WTC11 (cell line): ENCODE results near the gene OTUB2. TPM values are rescaled to one million over a fixed set of nuclear protein-coding genes. Genes with fewer than 3 reads are reported as not detected.

ENCODE experiments used
- ATAC-seq: fragments of 200-7000 bp; cut with Tn5 transposase; 2 replicates; pipeline ENCODE4 v1.10.0; 2021; ENCODE audit warnings: mild to moderate bottlenecking, moderate library complexity
- CTCF ChIA-PET: fragments of 300-600 bp; sonication (Branson Sonifier 250); formaldehyde crosslinking; loops from one replicate; lab custom pipeline; 2021; ENCODE audit warnings: antibody characterized with exemption; lab: Charles Lee
- POLR2A ChIA-PET: fragments of 350-600 bp; sonication (Branson Sonifier 250); formaldehyde crosslinking; loops from one replicate; lab custom pipeline; 2021; ENCODE audit warnings: antibody characterized with exemption; lab: Charles Lee
- DNase-seq: peaks from one replicate; pipeline ENCODE4 v3.0.0; 2021; ENCODE audit warnings: low spot score
- H3K27ac Mint-ChIP-seq: 2 replicates; pipeline ENCODE4 v1.8.0; 2021; ENCODE audit warnings: mixed read lengths
- H3K27me3 Mint-ChIP-seq: 2 replicates; pipeline ENCODE4 v1.8.0; 2021; ENCODE audit warnings: low read depth, mild to moderate bottlenecking, moderate library complexity, mixed read lengths
- H3K36me3 Mint-ChIP-seq: 2 replicates; pipeline ENCODE4 v1.8.0; 2021; ENCODE audit warnings: mixed read lengths
- H3K4me1 Mint-ChIP-seq: 2 replicates; pipeline ENCODE4 v1.8.0; 2022; ENCODE audit warnings: mixed read lengths
- H3K4me3 Mint-ChIP-seq: 2 replicates; pipeline ENCODE4 v1.8.0; 2021; ENCODE audit warnings: mild to moderate bottlenecking, moderate library complexity, mixed read lengths
- H3K9me3 Mint-ChIP-seq: 2 replicates; pipeline ENCODE4 v1.8.0; 2021; ENCODE audit warnings: mixed read lengths
- ATF1 ChIP-seq: sonication (generic); formaldehyde crosslinking; IDR thresholded peaks from 2 replicates; pipeline ENCODE4 v1.8.1; 2023; ENCODE audit warnings: mild to moderate bottlenecking, moderate library complexity, missing genetic modification reagents
- CREM ChIP-seq: sonication (generic); formaldehyde crosslinking; IDR thresholded peaks from 2 replicates; pipeline ENCODE4 v1.8.1; 2022; ENCODE audit warnings: mild to moderate bottlenecking, missing genetic modification reagents, moderate library complexity
- ESRRA ChIP-seq: sonication (generic); formaldehyde crosslinking; IDR thresholded peaks from 2 replicates; pipeline ENCODE4 v1.8.1; 2022; ENCODE audit warnings: mild to moderate bottlenecking, missing genetic modification reagents, borderline replicate concordance
- GABPB1 ChIP-seq: sonication (generic); formaldehyde crosslinking; IDR thresholded peaks from 2 replicates; pipeline ENCODE4 v1.8.1; 2023; ENCODE audit warnings: mild to moderate bottlenecking, missing genetic modification reagents
- GRHL2 ChIP-seq: fragments of 250-450 bp; sonication (Bioruptor Pico); IDR thresholded peaks from 2 replicates; pipeline ENCODE4 v1.8.0; 2022; ENCODE audit warnings: mild to moderate bottlenecking, moderate library complexity; ENCODE audit not compliant: insufficient replicate concordance, severe bottlenecking
- GTF2I ChIP-seq: fragments of 250-450 bp; sonication (Bioruptor Pico); conservative IDR thresholded peaks from 2 replicates; pipeline ENCODE4 v1.4.0; 2021; ENCODE audit warnings: mild to moderate bottlenecking
- JUN ChIP-seq: sonication (generic); formaldehyde crosslinking; IDR thresholded peaks from 2 replicates; pipeline ENCODE4 v1.8.0; 2023; ENCODE audit warnings: mild to moderate bottlenecking, missing genetic modification reagents
- KAT7 ChIP-seq: sonication (generic); formaldehyde crosslinking; IDR thresholded peaks from 2 replicates; pipeline ENCODE4 v1.8.1; 2023; ENCODE audit warnings: missing genetic modification reagents, mild to moderate bottlenecking, borderline replicate concordance
- NFATC4 ChIP-seq: fragments of 250-450 bp; sonication (Bioruptor Pico); IDR thresholded peaks from 2 replicates; pipeline ENCODE4 v1.9.0; 2021; ENCODE audit warnings: mild to moderate bottlenecking
- NFE2L1 ChIP-seq: sonication (generic); formaldehyde crosslinking; IDR thresholded peaks from 2 replicates; pipeline ENCODE4 v1.8.1; 2023; ENCODE audit warnings: missing genetic modification reagents
- NR2C2 ChIP-seq: sonication (generic); formaldehyde crosslinking; IDR thresholded peaks from 2 replicates; pipeline ENCODE4 v1.8.0; 2022; ENCODE audit warnings: mild to moderate bottlenecking, missing genetic modification reagents
- OVOL2 ChIP-seq: fragments of 250-450 bp; sonication (Bioruptor Pico); IDR thresholded peaks from 2 replicates; pipeline ENCODE4 v1.9.0; 2021; ENCODE audit warnings: mild to moderate bottlenecking, borderline replicate concordance
- TEAD4 ChIP-seq: sonication (generic); formaldehyde crosslinking; IDR thresholded peaks from 2 replicates; pipeline ENCODE4 v1.8.0; 2022; ENCODE audit warnings: mild to moderate bottlenecking, missing genetic modification reagents
- ZNF219 ChIP-seq: sonication (generic); formaldehyde crosslinking; IDR thresholded peaks from 2 replicates; pipeline ENCODE4 v1.8.0; 2023; ENCODE audit warnings: missing genetic modification reagents, mild to moderate bottlenecking, borderline replicate concordance
- ZNF317 ChIP-seq: sonication (generic); formaldehyde crosslinking; IDR thresholded peaks from 2 replicates; pipeline ENCODE4 v1.8.1; 2023; ENCODE audit warnings: low read depth, mild to moderate bottlenecking, moderate library complexity, missing genetic modification reagents, borderline replicate concordance
- ZNF671 ChIP-seq: fragments of 250-450 bp; sonication (Bioruptor Pico); IDR thresholded peaks from 2 replicates; pipeline ENCODE4 v1.8.0; 2021; ENCODE audit warnings: mild to moderate bottlenecking
- total RNA-seq: library from RNA; stranded (reverse); gene quantifications from 3 replicates; pipeline ENCODE4 v1.2.3, GENCODE V29; 2021
- TF ChIP-seq, protein P1 (sequence below): fragments of 200-600 bp; IDR thresholded peaks from 2 replicates; pipeline ENCODE4 v1.8.0; 2022; ENCODE audit warnings: antibody characterized with exemption
- TF ChIP-seq, protein P2 (sequence below): sonication (generic); formaldehyde crosslinking; IDR thresholded peaks from 2 replicates; pipeline ENCODE4 v1.8.1; 2022; ENCODE audit warnings: missing genetic modification reagents, borderline replicate concordance
- TF ChIP-seq, protein P3 (sequence below): sonication (generic); formaldehyde crosslinking; IDR thresholded peaks from 2 replicates; pipeline ENCODE4 v1.8.1; 2023; ENCODE audit warnings: mild to moderate bottlenecking, moderate library complexity, missing genetic modification reagents
- TF ChIP-seq, protein P4 (sequence below): fragments of 250-450 bp; sonication (Bioruptor Pico); IDR thresholded peaks from 2 replicates; pipeline ENCODE4 v2.1.2; 2022; ENCODE audit warnings: mild to moderate bottlenecking, moderate library complexity
- TF ChIP-seq, protein P5 (sequence below): sonication (generic); formaldehyde crosslinking; conservative IDR thresholded peaks from 2 replicates; pipeline ENCODE4 v1.8.1; 2023; ENCODE audit warnings: mild to moderate bottlenecking, low read depth, missing genetic modification reagents, moderate library complexity

Gene OTUB2
- total RNA-seq, 1 experiment from 2014 or later = 3.5 TPM

DNA sequence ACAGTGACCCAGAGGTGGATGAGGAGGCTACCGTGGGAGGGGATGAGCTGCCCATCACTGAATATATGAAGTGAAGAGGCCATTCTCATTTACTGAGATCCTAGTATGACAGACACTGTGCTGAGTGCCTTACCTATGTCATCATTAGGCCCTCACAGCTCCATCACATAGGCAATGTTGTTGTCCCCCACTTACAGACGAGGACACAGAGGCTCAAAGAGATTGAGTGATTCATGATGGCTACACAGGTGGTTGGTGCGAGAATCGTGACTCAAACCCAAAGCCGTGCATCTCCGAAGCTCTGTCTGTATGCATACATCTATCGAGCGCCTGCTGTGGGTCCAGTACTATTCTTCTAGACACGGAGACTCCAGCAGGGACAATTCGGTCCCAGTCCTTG lies 34.9 kb upstream of the OTUB2 start:
- Mint-ChIP-seq H3K36me3 (no peaks in the 10 kb centered on the region), H3K4me3 (no peak overlapping the region), H3K27me3 (no peaks in the 10 kb centered on the region; the same call in 1 of the 2 replicates)
- DNase-seq (no peak), ATAC-seq (no peak)
- CTCF ChIA-PET = interaction anchor here (1.0 to 4.1 kb wide), 2 partner anchors 9 to 52 kb away, joined by 3 to 35 read pairs; no protein-coding TSS in a partner anchor
- no peak for TF ChIP-seq ATF1 (CRISPR knock-in tag)
- TF ChIP-seq ZNF671 (CRISPR knock-in tag) = no peak
- no peak for TF ChIP-seq OVOL2 (CRISPR knock-in tag)
- TF ChIP-seq TEAD4 (CRISPR knock-in tag) = no peak
- TF ChIP-seq, all 79 proteins: peak for 0
- H3K27ac Mint-ChIP-seq = no peak overlapping the region
- POLR2A ChIA-PET = no interaction called here
- no peaks in the 10 kb centered on the region for H3K9me3 Mint-ChIP-seq
- H3K4me1 Mint-ChIP-seq = peaks cover 11% of the 10 kb centered on the region

DNA sequence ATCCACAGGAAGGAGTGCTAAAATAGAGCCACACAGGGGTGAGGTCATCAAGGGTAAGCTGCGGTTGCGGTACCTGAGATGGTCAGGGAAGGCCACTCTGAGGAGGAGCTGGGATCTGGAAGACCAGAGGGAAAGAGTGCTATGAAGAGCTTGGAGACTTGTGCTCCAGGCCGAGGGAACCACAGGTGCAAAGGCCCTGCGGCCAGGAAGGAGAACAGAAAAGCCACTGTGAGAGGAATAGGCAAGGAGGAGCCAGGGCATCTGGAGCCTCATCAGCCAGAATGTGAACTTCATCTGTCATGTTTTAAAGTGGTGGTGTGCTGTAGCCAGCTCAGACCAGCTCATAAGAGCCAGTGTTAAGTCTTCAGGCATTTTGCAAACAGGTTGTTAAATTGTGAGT lies 34.5 kb upstream of the OTUB2 start:
- CTCF ChIA-PET = interaction anchor here (1.8 to 4.1 kb wide), 2 partner anchors 10 to 52 kb away, joined by 7 to 35 read pairs; no protein-coding TSS in a partner anchor
- DNase-seq (no peak), ATAC-seq (no peak)
- POLR2A ChIA-PET = no interaction called here
- Mint-ChIP-seq H3K9me3 (no peaks in the 10 kb centered on the region), H3K4me3 (no peak overlapping the region), H3K36me3 (no peaks in the 10 kb centered on the region), H3K27ac (no peak overlapping the region), H3K4me1 (peaks cover 11% of the 10 kb centered on the region)
- TF ChIP-seq, protein P1, sequence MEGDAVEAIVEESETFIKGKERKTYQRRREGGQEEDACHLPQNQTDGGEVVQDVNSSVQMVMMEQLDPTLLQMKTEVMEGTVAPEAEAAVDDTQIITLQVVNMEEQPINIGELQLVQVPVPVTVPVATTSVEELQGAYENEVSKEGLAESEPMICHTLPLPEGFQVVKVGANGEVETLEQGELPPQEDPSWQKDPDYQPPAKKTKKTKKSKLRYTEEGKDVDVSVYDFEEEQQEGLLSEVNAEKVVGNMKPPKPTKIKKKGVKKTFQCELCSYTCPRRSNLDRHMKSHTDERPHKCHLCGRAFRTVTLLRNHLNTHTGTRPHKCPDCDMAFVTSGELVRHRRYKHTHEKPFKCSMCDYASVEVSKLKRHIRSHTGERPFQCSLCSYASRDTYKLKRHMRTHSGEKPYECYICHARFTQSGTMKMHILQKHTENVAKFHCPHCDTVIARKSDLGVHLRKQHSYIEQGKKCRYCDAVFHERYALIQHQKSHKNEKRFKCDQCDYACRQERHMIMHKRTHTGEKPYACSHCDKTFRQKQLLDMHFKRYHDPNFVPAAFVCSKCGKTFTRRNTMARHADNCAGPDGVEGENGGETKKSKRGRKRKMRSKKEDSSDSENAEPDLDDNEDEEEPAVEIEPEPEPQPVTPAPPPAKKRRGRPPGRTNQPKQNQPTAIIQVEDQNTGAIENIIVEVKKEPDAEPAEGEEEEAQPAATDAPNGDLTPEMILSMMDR = no peak
- TF ChIP-seq KAT7 = no peak
- TF ChIP-seq JUN (CRISPR knock-in tag) = no peak
- no peak for TF ChIP-seq NR2C2
- TF ChIP-seq, protein P2, sequence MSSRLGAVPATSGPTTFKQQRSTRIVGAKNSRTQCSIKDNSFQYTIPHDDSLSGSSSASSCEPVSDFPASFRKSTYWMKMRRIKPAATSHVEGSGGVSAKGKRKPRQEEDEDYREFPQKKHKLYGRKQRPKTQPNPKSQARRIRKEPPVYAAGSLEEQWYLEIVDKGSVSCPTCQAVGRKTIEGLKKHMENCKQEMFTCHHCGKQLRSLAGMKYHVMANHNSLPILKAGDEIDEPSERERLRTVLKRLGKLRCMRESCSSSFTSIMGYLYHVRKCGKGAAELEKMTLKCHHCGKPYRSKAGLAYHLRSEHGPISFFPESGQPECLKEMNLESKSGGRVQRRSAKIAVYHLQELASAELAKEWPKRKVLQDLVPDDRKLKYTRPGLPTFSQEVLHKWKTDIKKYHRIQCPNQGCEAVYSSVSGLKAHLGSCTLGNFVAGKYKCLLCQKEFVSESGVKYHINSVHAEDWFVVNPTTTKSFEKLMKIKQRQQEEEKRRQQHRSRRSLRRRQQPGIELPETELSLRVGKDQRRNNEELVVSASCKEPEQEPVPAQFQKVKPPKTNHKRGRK (CRISPR knock-in tag) = no peak
- no peak for TF ChIP-seq ESRRA (CRISPR knock-in tag)
- TF ChIP-seq ZNF317 (CRISPR knock-in tag) = no peak
- no peak for TF ChIP-seq GABPB1 (CRISPR knock-in tag)
- no peak for TF ChIP-seq GRHL2 (CRISPR knock-in tag)
- TF ChIP-seq, protein P3, sequence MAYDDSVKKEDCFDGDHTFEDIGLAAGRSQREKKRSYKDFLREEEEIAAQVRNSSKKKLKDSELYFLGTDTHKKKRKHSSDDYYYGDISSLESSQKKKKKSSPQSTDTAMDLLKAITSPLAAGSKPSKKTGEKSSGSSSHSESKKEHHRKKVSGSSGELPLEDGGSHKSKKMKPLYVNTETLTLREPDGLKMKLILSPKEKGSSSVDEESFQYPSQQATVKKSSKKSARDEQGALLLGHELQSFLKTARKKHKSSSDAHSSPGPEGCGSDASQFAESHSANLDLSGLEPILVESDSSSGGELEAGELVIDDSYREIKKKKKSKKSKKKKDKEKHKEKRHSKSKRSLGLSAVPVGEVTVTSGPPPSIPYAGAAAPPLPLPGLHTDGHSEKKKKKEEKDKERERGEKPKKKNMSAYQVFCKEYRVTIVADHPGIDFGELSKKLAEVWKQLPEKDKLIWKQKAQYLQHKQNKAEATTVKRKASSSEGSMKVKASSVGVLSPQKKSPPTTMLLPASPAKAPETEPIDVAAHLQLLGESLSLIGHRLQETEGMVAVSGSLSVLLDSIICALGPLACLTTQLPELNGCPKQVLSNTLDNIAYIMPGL (CRISPR knock-in tag) = no peak
- no peak for TF ChIP-seq ZNF219 (CRISPR knock-in tag)
- TF ChIP-seq, protein P4, sequence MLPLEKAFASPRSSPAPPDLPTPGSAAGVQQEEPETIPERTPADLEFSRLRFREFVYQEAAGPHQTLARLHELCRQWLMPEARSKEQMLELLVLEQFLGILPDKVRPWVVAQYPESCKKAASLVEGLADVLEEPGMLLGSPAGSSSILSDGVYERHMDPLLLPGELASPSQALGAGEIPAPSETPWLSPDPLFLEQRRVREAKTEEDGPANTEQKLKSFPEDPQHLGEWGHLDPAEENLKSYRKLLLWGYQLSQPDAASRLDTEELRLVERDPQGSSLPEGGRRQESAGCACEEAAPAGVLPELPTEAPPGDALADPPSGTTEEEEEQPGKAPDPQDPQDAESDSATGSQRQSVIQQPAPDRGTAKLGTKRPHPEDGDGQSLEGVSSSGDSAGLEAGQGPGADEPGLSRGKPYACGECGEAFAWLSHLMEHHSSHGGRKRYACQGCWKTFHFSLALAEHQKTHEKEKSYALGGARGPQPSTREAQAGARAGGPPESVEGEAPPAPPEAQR = no peak
- TF ChIP-seq GTF2I = no peak
- no peak for TF ChIP-seq TEAD4 (CRISPR knock-in tag)
- TF ChIP-seq NFATC4 (CRISPR knock-in tag) = no peak
- TF ChIP-seq, protein P5, sequence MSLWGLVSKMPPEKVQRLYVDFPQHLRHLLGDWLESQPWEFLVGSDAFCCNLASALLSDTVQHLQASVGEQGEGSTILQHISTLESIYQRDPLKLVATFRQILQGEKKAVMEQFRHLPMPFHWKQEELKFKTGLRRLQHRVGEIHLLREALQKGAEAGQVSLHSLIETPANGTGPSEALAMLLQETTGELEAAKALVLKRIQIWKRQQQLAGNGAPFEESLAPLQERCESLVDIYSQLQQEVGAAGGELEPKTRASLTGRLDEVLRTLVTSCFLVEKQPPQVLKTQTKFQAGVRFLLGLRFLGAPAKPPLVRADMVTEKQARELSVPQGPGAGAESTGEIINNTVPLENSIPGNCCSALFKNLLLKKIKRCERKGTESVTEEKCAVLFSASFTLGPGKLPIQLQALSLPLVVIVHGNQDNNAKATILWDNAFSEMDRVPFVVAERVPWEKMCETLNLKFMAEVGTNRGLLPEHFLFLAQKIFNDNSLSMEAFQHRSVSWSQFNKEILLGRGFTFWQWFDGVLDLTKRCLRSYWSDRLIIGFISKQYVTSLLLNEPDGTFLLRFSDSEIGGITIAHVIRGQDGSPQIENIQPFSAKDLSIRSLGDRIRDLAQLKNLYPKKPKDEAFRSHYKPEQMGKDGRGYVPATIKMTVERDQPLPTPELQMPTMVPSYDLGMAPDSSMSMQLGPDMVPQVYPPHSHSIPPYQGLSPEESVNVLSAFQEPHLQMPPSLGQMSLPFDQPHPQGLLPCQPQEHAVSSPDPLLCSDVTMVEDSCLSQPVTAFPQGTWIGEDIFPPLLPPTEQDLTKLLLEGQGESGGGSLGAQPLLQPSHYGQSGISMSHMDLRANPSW (CRISPR knock-in tag) = no peak
- no peak for TF ChIP-seq NFE2L1 (CRISPR knock-in tag)
- TF ChIP-seq CREM (CRISPR knock-in tag) = no peak
- TF ChIP-seq, all 79 proteins: peak for 0
- H3K27me3 Mint-ChIP-seq = no peaks in the 10 kb centered on the region; the same call in 1 of the 2 replicates
